ENCODE results near the gene CPTP. TPM values are rescaled to one million over a fixed set of nuclear protein-coding genes. Genes with fewer than 3 reads are reported as not detected.
A peak's percentile ranks its signal among the peaks of the same experiment; 100 is the strongest.

Gene CPTP
- total and polyA plus RNA-seq, 2 of the 13 experiments (the other 11 are each of a cell fraction or from before 2014, with no cell fraction given) = 5.5 to 9.3 TPM

GRCh38 chr1:1304331-1305299, 20.0 kb upstream of the CPTP start (continued):
- TF ChIP-seq ZHX2 (IDR thresholded peaks at IDR 0.05; ENCODE audit: low read depth) (no peak), ZHX2 (CRISPR knock-in tag; IDR thresholded peaks at IDR 0.05; ENCODE audit: borderline replicate concordance) (no peak), ZNF138 (CRISPR knock-in tag; IDR thresholded peaks at IDR 0.05; ENCODE audit: low read depth) (no peak), SUZ12 (IDR thresholded peaks at IDR 0.05; ENCODE audit: low read depth, low read length) (no peak), ZNF367 (CRISPR knock-in tag; IDR thresholded peaks at IDR 0.05; ENCODE audit: borderline replicate concordance) (no peak), HDAC1 (CRISPR knock-in tag; IDR thresholded peaks at IDR 0.05) (peak; percentile 43; the same call in 1 of the 2 replicates), BCL6 (CRISPR knock-in tag; IDR thresholded peaks at IDR 0.05) (no peak), ZNF468 (CRISPR knock-in tag; IDR thresholded peaks at IDR 0.05) (no peak), ZNF7 (CRISPR knock-in tag; IDR thresholded peaks at IDR 0.05) (no peak), ZNF691 (CRISPR knock-in tag; IDR thresholded peaks at IDR 0.05; ENCODE audit: borderline replicate concordance, low read depth) (no peak), MXI1 (IDR thresholded peaks at IDR 0.05; ENCODE audit: borderline replicate concordance, low read depth, low read length) (peak; percentile 11; the same call in 1 of the 3 replicates), IKZF1 (IDR thresholded peaks at IDR 0.05) (no peak), ATAD3A (CRISPR knock-in tag; IDR thresholded peaks at IDR 0.05) (no peak), ZNF12 (CRISPR knock-in tag; IDR thresholded peaks at IDR 0.05) (no peak), ZNF562 (CRISPR knock-in tag; IDR thresholded peaks at IDR 0.05; ENCODE audit: borderline replicate concordance) (no peak), E2F1 (CRISPR knock-in tag; IDR thresholded peaks at IDR 0.05) (no peak), SMAD1 (CRISPR knock-in tag; IDR thresholded peaks at IDR 0.05; ENCODE audit: borderline replicate concordance, low read depth) (no peak), SKIL (CRISPR knock-in tag; IDR thresholded peaks at IDR 0.05; ENCODE audit: borderline replicate concordance) (no peak), KLF6 (CRISPR knock-in tag; IDR thresholded peaks at IDR 0.05) (no peak), RXRA (CRISPR knock-in tag; IDR thresholded peaks at IDR 0.05) (0 out of 2 replicates have a peak, but pooled peaks have one; percentile 5)
